Measurements from ENCODE around the gene LONP2. TPM values are rescaled to one million over a fixed set of nuclear protein-coding genes. Genes with fewer than 3 reads are reported as not detected.

The LONP2 gene
- total RNA-seq, 3 donors from 2014 or later (not counting 1 experiment from before 2014, with no cell fraction given) = 48.6 to 87.8 (median 61.7) TPM

DNA sequence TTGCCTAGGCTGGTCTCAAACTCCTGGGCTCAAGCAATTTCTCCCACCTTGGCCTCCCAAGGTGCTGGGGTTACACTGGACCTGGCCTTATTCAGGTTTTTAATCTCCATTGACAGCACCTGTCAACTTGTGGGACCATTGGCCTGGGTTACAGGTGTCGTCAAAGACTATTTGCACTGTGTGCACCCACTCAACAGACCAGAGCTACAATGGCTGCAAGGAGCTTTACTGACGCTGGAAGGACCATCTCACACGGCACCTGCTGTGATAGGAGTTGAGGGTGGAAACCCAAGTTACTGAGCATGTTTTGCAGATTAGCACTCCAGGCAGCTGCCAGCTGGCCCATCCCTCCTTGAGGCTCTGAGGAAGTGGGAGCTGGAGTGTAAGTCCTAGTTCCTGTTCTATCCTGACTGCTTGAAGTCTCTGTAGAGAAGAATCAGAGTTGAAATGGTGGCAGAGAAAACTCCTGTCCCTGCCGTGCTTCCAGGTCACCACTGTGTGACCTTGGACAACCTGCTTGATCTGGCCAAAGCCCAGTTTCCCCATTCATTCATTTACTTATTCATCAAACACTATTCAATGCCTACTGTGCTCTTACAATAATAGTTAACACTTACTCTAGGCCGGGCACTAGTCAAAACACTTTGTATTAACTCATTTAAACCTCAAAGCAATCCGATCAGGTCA is 42.4 kb upstream of the LONP2 start:
- intact Hi-C loops (cut with micrococcal nuclease) = no loop called here
- DNase-seq = no peak
- Mint-ChIP-seq H3K36me3 (no peaks in the 10 kb centered on the region), H3K27me3 (ENCODE audit: low read depth in 2 of 2) (peaks cover 12 to 32% of the 10 kb centered on the region in 2 donors), H3K27ac (no peak overlapping the region), H3K4me3 (no peak overlapping the region), H3K4me1 (no peaks in the 10 kb centered on the region), H3K9me3 (no peaks in the 10 kb centered on the region)
- TF ChIP-seq CTCF (IDR thresholded peaks at IDR 0.05) = no peak
- H3K4me3 ChIP-seq (ENCODE audit: low read length) = no peak overlapping the region
- no peak overlapping the region for H3K27ac ChIP-seq (ENCODE audit: low read length)
- whole genome bisulfite sequencing (ENCODE audit: insufficient coverage) = 84% methylated on average over 6 of the region's 6 CpGs
- no peaks in the 10 kb centered on the region for H3K27me3 ChIP-seq (ENCODE audit: control insufficient read depth, insufficient read depth, low read length)
- no peak for ATAC-seq
- H3K9me3 ChIP-seq (ENCODE audit: control insufficient read depth, insufficient read depth, low read length) = no peaks in the 10 kb centered on the region
- H3K36me3 ChIP-seq (ENCODE audit: control insufficient read depth, insufficient read depth, low read length) = no peaks in the 10 kb centered on the region
- no peaks in the 10 kb centered on the region for H3K4me1 ChIP-seq (ENCODE audit: control insufficient read depth, insufficient read depth, low read length)

DNA sequence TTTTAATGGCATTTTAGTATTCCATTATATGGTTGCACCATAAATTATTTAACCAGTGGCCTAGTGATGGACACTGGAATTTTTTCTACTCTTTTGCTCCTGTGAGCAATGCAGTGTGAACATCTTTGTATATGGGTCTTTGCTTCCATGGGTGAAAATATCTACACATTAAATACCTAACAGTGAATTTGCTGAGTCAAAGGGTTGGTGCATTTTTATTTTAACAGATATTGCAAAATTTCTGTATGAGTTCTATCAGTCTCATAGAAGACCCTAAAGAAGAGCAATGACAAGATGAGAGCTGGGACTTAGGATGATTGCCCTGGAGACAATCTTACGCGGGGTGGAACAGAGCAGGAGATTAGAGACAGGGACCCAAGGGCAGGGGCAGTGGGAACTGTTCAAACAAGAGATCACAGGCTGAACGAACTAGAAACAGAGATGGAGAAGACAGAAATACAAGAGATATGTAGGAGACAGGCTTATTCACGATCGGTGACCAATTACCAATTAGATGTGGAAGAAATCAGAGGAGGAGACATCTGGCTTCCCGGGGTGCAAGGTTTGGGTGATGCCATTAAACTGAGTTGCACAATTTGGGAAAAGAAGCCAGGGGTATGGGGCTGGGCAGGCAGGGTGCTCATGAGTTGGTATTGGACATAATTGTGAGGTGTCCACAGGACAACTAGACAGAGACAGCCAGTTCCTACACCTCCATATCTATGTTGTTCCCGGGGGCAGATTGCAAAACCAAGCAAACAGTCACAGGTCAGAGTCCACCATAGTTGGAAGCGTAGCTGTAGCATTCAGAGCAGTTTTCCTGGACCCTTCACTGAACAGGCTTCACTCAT is 39.9 kb upstream of the LONP2 start:
- Mint-ChIP-seq H3K27me3 (ENCODE audit: low read depth in 2 of 2) (peaks cover 17 to 34% of the 10 kb centered on the region in 2 donors), H3K36me3 (no peaks in the 10 kb centered on the region), H3K9me3 (no peaks in the 10 kb centered on the region), H3K4me1 (no peaks in the 10 kb centered on the region), H3K4me3 (no peak overlapping the region), H3K27ac (no peak overlapping the region)
- Histone ChIP-seq H3K9me3 (ENCODE audit: control insufficient read depth, insufficient read depth, low read length) (no peaks in the 10 kb centered on the region), H3K36me3 (ENCODE audit: control insufficient read depth, insufficient read depth, low read length) (no peaks in the 10 kb centered on the region), H3K27me3 (ENCODE audit: control insufficient read depth, insufficient read depth, low read length) (no peaks in the 10 kb centered on the region), H3K27ac (ENCODE audit: low read length) (no peak overlapping the region), H3K4me3 (ENCODE audit: low read length) (no peak overlapping the region), H3K4me1 (ENCODE audit: control insufficient read depth, insufficient read depth, low read length) (no peaks in the 10 kb centered on the region)
- no peak for DNase-seq
- TF ChIP-seq CTCF (IDR thresholded peaks at IDR 0.05) = no peak
- ATAC-seq = no peak
- WGBS (ENCODE audit: insufficient coverage) = 92% methylated on average over 8 of the region's 8 CpGs
- intact Hi-C loops (cut with micrococcal nuclease) = no loop called here

DNA sequence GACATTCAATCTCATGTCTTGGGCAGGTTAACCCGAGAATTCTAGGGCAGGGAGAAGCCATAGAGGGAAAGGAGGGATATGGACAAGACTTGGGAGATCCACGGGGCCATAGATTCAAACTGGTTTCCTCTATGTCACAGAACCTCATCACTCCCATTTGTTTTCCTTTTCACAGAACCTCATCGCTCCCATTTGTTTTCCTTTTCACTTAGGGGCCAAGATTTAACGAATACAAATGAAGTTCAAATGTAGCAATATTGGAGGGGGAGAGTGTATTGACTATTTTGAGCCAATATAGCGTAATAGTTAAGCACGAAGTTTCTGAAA is 39.3 kb upstream of the LONP2 start:
- intact Hi-C loops (cut with micrococcal nuclease) = no loop called here
- Histone ChIP-seq H3K27me3 (ENCODE audit: control insufficient read depth, insufficient read depth, low read length) (no peaks in the 10 kb centered on the region), H3K9me3 (ENCODE audit: control insufficient read depth, insufficient read depth, low read length) (no peaks in the 10 kb centered on the region), H3K27ac (ENCODE audit: low read length) (no peak overlapping the region), H3K4me1 (ENCODE audit: control insufficient read depth, insufficient read depth, low read length) (no peaks in the 10 kb centered on the region), H3K4me3 (ENCODE audit: low read length) (no peak overlapping the region), H3K36me3 (ENCODE audit: control insufficient read depth, insufficient read depth, low read length) (no peaks in the 10 kb centered on the region)
- no peak for DNase-seq
- no peak for TF ChIP-seq CTCF (IDR thresholded peaks at IDR 0.05)
- Mint-ChIP-seq H3K9me3 (no peaks in the 10 kb centered on the region), H3K27me3 (ENCODE audit: low read depth in 2 of 2) (peaks cover 17 to 32% of the 10 kb centered on the region in 2 donors), H3K4me1 (no peaks in the 10 kb centered on the region), H3K36me3 (no peaks in the 10 kb centered on the region), H3K4me3 (no peak overlapping the region), H3K27ac (no peak overlapping the region)
- no peak for ATAC-seq
- 86% methylated on average over 5 of the region's 6 CpGs for WGBS (ENCODE audit: insufficient coverage)
